Measurements from ENCODE around the gene DDX53.

DNA sequence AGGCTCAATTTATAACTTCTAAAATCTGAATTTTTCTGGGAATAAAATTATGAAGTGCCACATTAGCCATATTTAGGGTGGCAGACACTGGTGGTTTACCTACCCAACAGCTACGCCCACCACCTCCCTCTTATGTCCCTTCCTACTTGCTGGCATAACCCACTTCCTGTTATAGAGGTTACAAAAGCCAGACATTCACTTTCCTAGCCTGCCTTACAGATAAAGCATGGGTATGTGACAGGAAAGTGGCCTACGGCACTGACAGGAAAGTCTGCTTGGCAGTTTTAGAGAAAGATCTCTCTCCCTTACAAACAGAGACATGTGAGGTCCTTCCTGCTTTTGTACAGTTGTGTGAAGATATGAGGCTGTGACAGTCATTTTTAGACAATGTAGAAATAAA, 12.4 kb downstream of the DDX53 start:
- TF ChIP-seq, protein P1, sequence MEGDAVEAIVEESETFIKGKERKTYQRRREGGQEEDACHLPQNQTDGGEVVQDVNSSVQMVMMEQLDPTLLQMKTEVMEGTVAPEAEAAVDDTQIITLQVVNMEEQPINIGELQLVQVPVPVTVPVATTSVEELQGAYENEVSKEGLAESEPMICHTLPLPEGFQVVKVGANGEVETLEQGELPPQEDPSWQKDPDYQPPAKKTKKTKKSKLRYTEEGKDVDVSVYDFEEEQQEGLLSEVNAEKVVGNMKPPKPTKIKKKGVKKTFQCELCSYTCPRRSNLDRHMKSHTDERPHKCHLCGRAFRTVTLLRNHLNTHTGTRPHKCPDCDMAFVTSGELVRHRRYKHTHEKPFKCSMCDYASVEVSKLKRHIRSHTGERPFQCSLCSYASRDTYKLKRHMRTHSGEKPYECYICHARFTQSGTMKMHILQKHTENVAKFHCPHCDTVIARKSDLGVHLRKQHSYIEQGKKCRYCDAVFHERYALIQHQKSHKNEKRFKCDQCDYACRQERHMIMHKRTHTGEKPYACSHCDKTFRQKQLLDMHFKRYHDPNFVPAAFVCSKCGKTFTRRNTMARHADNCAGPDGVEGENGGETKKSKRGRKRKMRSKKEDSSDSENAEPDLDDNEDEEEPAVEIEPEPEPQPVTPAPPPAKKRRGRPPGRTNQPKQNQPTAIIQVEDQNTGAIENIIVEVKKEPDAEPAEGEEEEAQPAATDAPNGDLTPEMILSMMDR (IDR thresholded peaks at IDR 0.05; ENCODE audit: borderline replicate concordance, extremely low read depth, low read length, poor library complexity, severe bottlenecking): no peak
- TF ChIP-seq EZH2 (IDR thresholded peaks at IDR 0.05; ENCODE audit: borderline replicate concordance, low read depth, low read length, severe bottlenecking): no peak
